Fibroblast of villous mesenchyme (primary cell): ENCODE measurements around the gene PPFIBP2. TPM values are rescaled to one million over a fixed set of nuclear protein-coding genes. Genes with fewer than 3 reads are reported as not detected.
A peak's percentile ranks its signal among the peaks of the same experiment; 100 is the strongest.

Source experiments
- DNase-seq: peaks from one replicate; pipeline ENCODE4 v3.0.0-alpha.2; 2010; ENCODE audit warnings: low read depth
- H3K4me3 ChIP-seq: 2 replicates; pipeline ENCODE4 v1.5.1; 2011; ENCODE audit warnings: low read depth, mild to moderate bottlenecking, low read length
- CTCF ChIP-seq: IDR thresholded peaks from 2 replicates; pipeline ENCODE4 v1.5.1; 2012; ENCODE audit warnings: low read depth, mild to moderate bottlenecking, low read length; ENCODE audit not compliant: insufficient read depth
- total RNA-seq: library from RNA; depleted of rRNA; stranded (reverse); fragments of >200 nt; gene quantifications from 2 replicates; pipeline ENCODE4 v1.2.3, GENCODE V29; 2012

Gene PPFIBP2
- total RNA-seq, 1 donor = 20.3 TPM

- TF ChIP-seq CTCF = no peak
- H3K4me3 ChIP-seq = no peak overlapping the region
- DNase-seq = no peak
Observed at GRCh38 chr11:7488681-7489080, 25.1 kb upstream of the PPFIBP2 start.

GRCh38 chr11:7489376-7489775, 24.4 kb upstream of the PPFIBP2 start:
- TF ChIP-seq CTCF = no peak
- H3K4me3 ChIP-seq = no peak overlapping the region
- no peak for DNase-seq

- TF ChIP-seq CTCF = no peak
- no peak overlapping the region for H3K4me3 ChIP-seq
- peak; percentile 73 for DNase-seq
Observed at GRCh38 chr11:7490054-7490453, 23.7 kb upstream of the PPFIBP2 start.

- H3K4me3 ChIP-seq = no peak overlapping the region
- TF ChIP-seq CTCF = no peak
- DNase-seq = peak; percentile 55
Observed at GRCh38 chr11:7490535-7490934, 23.3 kb upstream of the PPFIBP2 start.

- DNase-seq = no peak
- H3K4me3 ChIP-seq = no peak overlapping the region
- TF ChIP-seq CTCF = no peak
Observed at GRCh38 chr11:7492253-7492652, 21.5 kb upstream of the PPFIBP2 start.

- H3K4me3 ChIP-seq = no peak overlapping the region
Observed at GRCh38 chr11:7493670-7494069, 20.1 kb upstream of the PPFIBP2 start.

More at GRCh38 chr11:7493670-7494069, 20.1 kb upstream of the PPFIBP2 start:
- no peak for TF ChIP-seq CTCF
- DNase-seq = no peak
